IMR-90 (cell line): ENCODE measurements around the gene CCL28. TPM values are rescaled to one million over a fixed set of nuclear protein-coding genes. Genes with fewer than 3 reads are reported as not detected.

ENCODE experiments used
- ATAC-seq: fragments of 200-7000 bp; cut with Tn5 transposase; 2 replicates; pipeline ENCODE4 v1.9.1; 2020; ENCODE audit warnings: low read depth, mild to moderate bottlenecking, moderate library complexity
- BruUV-seq: library from RNA; stranded (reverse); fragments of 400-500 nt; replicated peaks from 2 replicates; lab custom pipeline; 2021; lab: Mats Ljungman, UMichigan
- CTCF ChIA-PET: fragments of 300-600 bp; formaldehyde crosslinking; extraction: SDS; loops from one replicate; lab custom pipeline; 2021; ENCODE audit warnings: antibody characterized with exemption; lab: Yijun Ruan, JAX
- POLR2A ChIA-PET: fragments of 300-600 bp; sonication (Branson Sonifier 250); formaldehyde crosslinking; loops from one replicate; lab custom pipeline; 2022; ENCODE audit warnings: antibody characterized with exemption; ENCODE audit not compliant: unreplicated experiment; lab: Charles Lee
- DNase-seq: peaks from one replicate; pipeline ENCODE4 v3.0.0; 2013
- H2AFZ ChIP-seq: replicated peaks from 2 replicates; pipeline ENCODE3; 2013; ENCODE audit warnings: low read length, mild to moderate bottlenecking; ENCODE audit not compliant: poor library complexity
- H2AK5ac ChIP-seq: 2 replicates; pipeline ENCODE4 v1.6.1; 2013; ENCODE audit warnings: low read depth, low read length, inconsistent platforms
- H2AK9ac ChIP-seq: replicated peaks from 2 replicates; pipeline ENCODE3; 2013; ENCODE audit warnings: mild to moderate bottlenecking, low read depth, low read length, moderate library complexity; ENCODE audit not compliant: poor library complexity
- H2BK120ac ChIP-seq: 2 replicates; pipeline ENCODE4 v1.6.1; 2013; ENCODE audit warnings: low read depth, low read length, inconsistent platforms
- H2BK15ac ChIP-seq: 3 replicates; pipeline ENCODE4 v1.6.1; 2013; ENCODE audit warnings: low read depth, low read length, inconsistent platforms
- H2BK20ac ChIP-seq: 2 replicates; pipeline ENCODE4 v1.6.1; 2013; ENCODE audit warnings: low read depth, mild to moderate bottlenecking, inconsistent platforms, low read length, moderate library complexity
- H2BK5ac ChIP-seq: 2 replicates; pipeline ENCODE4 v1.6.1; 2013; ENCODE audit warnings: mild to moderate bottlenecking, low read depth, low read length, inconsistent platforms; ENCODE audit not compliant: poor library complexity, severe bottlenecking
- H3K14ac ChIP-seq: replicated peaks from 2 replicates; pipeline ENCODE4 v1.6.1; 2013; ENCODE audit warnings: low read depth, low read length, inconsistent platforms
- H3K18ac ChIP-seq: 2 replicates; pipeline ENCODE4 v1.6.1; 2013; ENCODE audit warnings: low read depth, low read length, control low read depth
- H3K23ac ChIP-seq: 2 replicates; pipeline ENCODE4 v1.6.1; 2013; ENCODE audit warnings: low read depth, low read length, inconsistent platforms
- H3K27ac ChIP-seq: 2 replicates; pipeline ENCODE4 v1.5.1; 2013; ENCODE audit warnings: mild to moderate bottlenecking, control low read depth, low read length; ENCODE audit not compliant: insufficient read depth
- H3K27me3 ChIP-seq: 2 replicates; pipeline ENCODE4 v1.6.1; 2013; ENCODE audit warnings: low read length; ENCODE audit not compliant: control insufficient read depth, insufficient read depth
- H3K36me3 ChIP-seq: 2 replicates; pipeline ENCODE4 v1.6.1; 2013; ENCODE audit warnings: low read length, mixed read lengths; ENCODE audit not compliant: control insufficient read depth, insufficient read depth
- H3K4ac ChIP-seq: 2 replicates; pipeline ENCODE4 v1.6.1; 2013; ENCODE audit warnings: low read depth, low read length, inconsistent platforms
- H3K4me1 ChIP-seq: 2 replicates; pipeline ENCODE4 v1.6.1; 2013; ENCODE audit warnings: low read length, mixed read lengths; ENCODE audit not compliant: control insufficient read depth, insufficient read depth
- H3K4me2 ChIP-seq: 2 replicates; pipeline ENCODE4 v1.6.1; 2013; ENCODE audit warnings: low read depth, mild to moderate bottlenecking, control low read depth, low read length, moderate library complexity
- H3K4me3 ChIP-seq: 2 replicates; pipeline ENCODE4 v1.5.1; 2013; ENCODE audit warnings: low read depth, mild to moderate bottlenecking, control low read depth, low read length, moderate library complexity; ENCODE audit not compliant: insufficient read depth
- H3K56ac ChIP-seq: 2 replicates; pipeline ENCODE4 v1.6.1; 2013; ENCODE audit warnings: low read length, inconsistent platforms; ENCODE audit not compliant: insufficient read depth; ENCODE audit errors: extremely low read depth
- H3K79me1 ChIP-seq, 2 experiments: 2 replicates each; pipeline ENCODE4 v1.6.1; 2013; ENCODE audit warnings: low read length in 2 of 2, inconsistent platforms in 1 of 2, low read depth in 1 of 2
- H3K9ac ChIP-seq: 2 replicates; pipeline ENCODE4 v1.6.1; 2013; ENCODE audit warnings: low read depth, low read length, control low read depth
- H3K9me1 ChIP-seq: 2 replicates; pipeline ENCODE4 v1.6.1; 2013; ENCODE audit warnings: low read length, inconsistent platforms; ENCODE audit not compliant: insufficient read depth
- H3K9me3 ChIP-seq: 2 replicates; pipeline ENCODE4 v1.6.1; 2013; ENCODE audit warnings: low read length; ENCODE audit not compliant: control insufficient read depth, insufficient read depth
- H4K20me1 ChIP-seq: 2 replicates; pipeline ENCODE4 v1.6.1; 2013; ENCODE audit warnings: low read length, inconsistent platforms; ENCODE audit not compliant: insufficient read depth
- H4K5ac ChIP-seq: 2 replicates; pipeline ENCODE4 v1.6.1; 2013; ENCODE audit warnings: mild to moderate bottlenecking, low read depth, low read length, control low read depth
- H4K8ac ChIP-seq, 2 experiments: 2 replicates each; pipeline ENCODE4 v1.6.1; 2013; ENCODE audit warnings: low read depth in 2 of 2, low read length in 2 of 2, control low read depth in 1 of 2, inconsistent platforms in 1 of 2
- H4K91ac ChIP-seq: 2 replicates; pipeline ENCODE4 v1.6.1; 2013; ENCODE audit warnings: low read depth, low read length, inconsistent platforms; ENCODE audit not compliant: insufficient read depth
- CHD1 ChIP-seq: IDR thresholded peaks from 2 replicates; pipeline ENCODE4 v1.6.1; 2012; ENCODE audit warnings: low read depth, low read length, improper control_type of control experiment
- ELK1 ChIP-seq: fragments of 150-350 bp; IDR thresholded peaks from 2 replicates; pipeline ENCODE4 v1.6.1; 2016; ENCODE audit warnings: low read depth, mild to moderate bottlenecking, low read length, moderate library complexity, borderline replicate concordance
- FOS ChIP-seq: fragments of 150-350 bp; IDR thresholded peaks from 2 replicates; pipeline ENCODE4 v1.6.1; 2016; ENCODE audit warnings: low read depth, low read length
- MAZ ChIP-seq: IDR thresholded peaks from 2 replicates; pipeline ENCODE4 v1.6.1; 2012; ENCODE audit warnings: low read depth, mild to moderate bottlenecking, low read length, improper control_type of control experiment, moderate library complexity, borderline replicate concordance
- MXI1 ChIP-seq: IDR thresholded peaks from 2 replicates; pipeline ENCODE4 v1.6.1; 2012; ENCODE audit warnings: low read depth, mild to moderate bottlenecking, low read length, moderate library complexity, borderline replicate concordance
- NFE2L2 ChIP-seq: fragments of 150-350 bp; IDR thresholded peaks from 2 replicates; pipeline ENCODE4 v1.6.1; 2016; ENCODE audit warnings: low read depth, mild to moderate bottlenecking, low read length
- RCOR1 ChIP-seq: IDR thresholded peaks from 2 replicates; pipeline ENCODE4 v1.6.1; 2012; ENCODE audit warnings: mild to moderate bottlenecking, low read length, improper control_type of control experiment; ENCODE audit not compliant: insufficient replicate concordance
- RFX5 ChIP-seq: IDR thresholded peaks from 2 replicates; pipeline ENCODE4 v1.8.0; 2012; ENCODE audit warnings: low read depth, mild to moderate bottlenecking, low read length, moderate library complexity
- SMC3 ChIP-seq: fragments of 150-350 bp; IDR thresholded peaks from 2 replicates; pipeline ENCODE4 v1.6.1; 2016; ENCODE audit warnings: low read depth, mild to moderate bottlenecking, antibody characterized with exemption, low read length, moderate library complexity
- USF2 ChIP-seq: fragments of 150-350 bp; IDR thresholded peaks from 2 replicates; pipeline ENCODE4 v1.6.1; 2017; ENCODE audit warnings: mild to moderate bottlenecking, antibody characterized with exemption, low read length, low read depth
- WGBS, 2 experiments: methylation state at CpG; one replicate each; pipeline versions ENCODE4 v1.1.5 to v1.1.7; 2013; ENCODE audit warnings: missing lambda C conversion rate in 2 of 2; ENCODE audit not compliant: insufficient read length in 1 of 2; ENCODE audit errors: extremely low coverage in 2 of 2; 5-methylcytosine and 5-hydroxymethylcytosine counted together
- dilution Hi-C: fragments of 300-500 bp; cut with HindIII; formaldehyde crosslinking; loops from one replicate; pipeline ENCODE4 v1.14.3; 2018; ENCODE audit warnings: low sequenced_read_pairs; ENCODE audit not compliant: unreplicated experiment
- in situ Hi-C: fragments of 300-500 bp; cut with MboI; formaldehyde crosslinking; loops from 3 replicates; pipeline ENCODE4 v1.14.3; 2019; ENCODE audit warnings: low sequenced_read_pairs, inconsistent platforms, mixed read lengths
- intact Hi-C: fragments of 100-400 bp; cut with micrococcal nuclease; formaldehyde crosslinking; loops from 2 replicates; pipeline ENCODE4 v1.10.0; 2022
- polyA plus RNA-seq, 3 experiments: library from polyadenylated mRNA; depleted of rRNA; stranded (reverse); fragments of >200 nt; gene quantifications; 2 replicates each; pipeline ENCODE4 v1.2.3, GENCODE V29; 2012; ENCODE audit warnings: low replicate concordance in 1 of 3
- total RNA-seq: library from RNA; depleted of rRNA; stranded (reverse); fragments of >200 nt; gene quantifications from 2 replicates; pipeline ENCODE4 v1.2.3, GENCODE V29; 2012

The CCL28 gene
- total and polyA plus RNA-seq, 2 of the 4 experiments (the other 2 are of a cell fraction): under 0.01 to 0.02 TPM

GRCh38 chr5:43411495-43411894 lies 696 bp downstream of the CCL28 start:
- no peak overlapping the region for H2BK5ac ChIP-seq
- in situ Hi-C loops (no loop called here), dilution Hi-C loops (no loop called here), intact Hi-C loops (no loop called here)
- H2AK5ac ChIP-seq: no peak overlapping the region
- POLR2A ChIA-PET: no interaction called here
- WGBS, 2 experiments: 73% methylated on average over 2 of the region's 3 CpGs; no CpG with 5 or more reads in 1 of the 2 experiments
- no TSS peak for BruUV-seq
- no peak overlapping the region for H3K9ac ChIP-seq
- no peak overlapping the region for H3K14ac ChIP-seq
- ATAC-seq: no peak
- H3K27me3 ChIP-seq: peaks cover 7% of the 10 kb centered on the region
- H2BK20ac ChIP-seq: no peak overlapping the region
- H4K20me1 ChIP-seq: no peaks in the 10 kb centered on the region
- no peak overlapping the region for H3K4ac ChIP-seq
- no peak for TF ChIP-seq MAZ
- no peak for TF ChIP-seq ELK1
- no peak for TF ChIP-seq CHD1
- TF ChIP-seq FOS: no peak
- no peak for TF ChIP-seq MXI1
- TF ChIP-seq RFX5: no peak
- TF ChIP-seq USF2: no peak
- TF ChIP-seq SMC3: no peak
- TF ChIP-seq RCOR1: no peak
- TF ChIP-seq NFE2L2: no peak
- H3K27ac ChIP-seq: no peak overlapping the region
- no peaks in the 10 kb centered on the region for H3K79me1 ChIP-seq
- no peak overlapping the region for H2BK120ac ChIP-seq
- H3K4me2 ChIP-seq: no peak overlapping the region
- no peak overlapping the region for H4K8ac ChIP-seq
- no peak overlapping the region; the same call in 2 of the 3 replicates for H2BK15ac ChIP-seq
- CTCF ChIA-PET: interaction anchor here (0.7 to 1.7 kb wide), 3 partner anchors 9 to 78 kb away, joined by 3 to 6 read pairs (median 4); no protein-coding TSS in a partner anchor
- no peak overlapping the region for H3K56ac ChIP-seq
- H3K4me1 ChIP-seq: no peaks in the 10 kb centered on the region
- no peak for DNase-seq
- no peak overlapping the region for H4K5ac ChIP-seq
- no peaks in the 10 kb centered on the region for H3K36me3 ChIP-seq
- H2AFZ ChIP-seq: no peak overlapping the region
- no peak overlapping the region for H3K18ac ChIP-seq
- no peaks in the 10 kb centered on the region for H3K9me1 ChIP-seq
- no peak overlapping the region for H3K4me3 ChIP-seq
- H2AK9ac ChIP-seq: no peak overlapping the region
- no peak overlapping the region for H3K23ac ChIP-seq
- no peak overlapping the region for H4K91ac ChIP-seq
- H3K9me3 ChIP-seq: no peaks in the 10 kb centered on the region
